Measurements from ENCODE around the gene TEX52. TPM values are rescaled to one million over a fixed set of nuclear protein-coding genes. Genes with fewer than 3 reads are reported as not detected.

The TEX52 gene
- total RNA-seq, 6 experiments from 2014 or later: not detected

DNA sequence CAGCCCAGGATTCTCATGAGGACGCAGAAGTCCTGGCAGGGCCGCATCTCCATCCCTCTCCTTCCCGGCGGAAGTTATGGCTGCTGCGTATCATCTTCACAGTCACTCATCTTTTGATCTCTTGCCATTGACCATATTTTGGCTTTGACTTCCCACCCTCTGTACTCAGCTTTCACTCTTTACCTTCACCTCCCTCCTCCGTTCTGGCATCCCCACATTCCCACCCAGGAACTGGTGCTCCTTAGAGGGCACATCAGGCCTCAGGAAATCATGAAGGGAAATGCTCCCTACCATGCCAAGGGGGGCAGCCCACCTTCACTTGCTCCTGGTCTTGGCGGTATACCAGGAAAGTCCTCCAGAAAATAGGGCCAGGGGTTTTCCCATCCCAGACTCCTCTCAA is 1.3 kb downstream of the TEX52 start:
- no peak for DNase-seq
- no peaks in the 10 kb centered on the region for H3K9me3 Mint-ChIP-seq

GRCh38 chr12:2854669-2855453 is 2.0 kb downstream of the TEX52 start:
- Mint-ChIP-seq H3K9me3 (no peaks in the 10 kb centered on the region), H3K27me3 (ENCODE audit: insufficient read depth) (peaks cover 3% of the 10 kb centered on the region), H3K4me3 (no peak overlapping the region), H3K36me3 (ENCODE audit: low read depth) (peaks cover 5% of the 10 kb centered on the region; the same call in 1 of the 2 replicates), H3K27ac (no peak overlapping the region), H3K4me1 (ENCODE audit: low read depth) (peaks cover 13% of the 10 kb centered on the region)
- TF ChIP-seq CTCF (IDR thresholded peaks at IDR 0.05): no peak
- DNase-seq: no peak

More for the DNA sequence above, 1.3 kb downstream of the TEX52 start:
- TF ChIP-seq CTCF (IDR thresholded peaks at IDR 0.05): no peak
- Mint-ChIP-seq H3K27ac (no peak overlapping the region), H3K4me1 (ENCODE audit: low read depth) (peaks cover 11% of the 10 kb centered on the region), H3K27me3 (ENCODE audit: insufficient read depth) (peaks cover 6% of the 10 kb centered on the region), H3K4me3 (no peak overlapping the region), H3K36me3 (ENCODE audit: low read depth) (peaks cover 10% of the 10 kb centered on the region; the same call in 1 of the 2 replicates)

DNA sequence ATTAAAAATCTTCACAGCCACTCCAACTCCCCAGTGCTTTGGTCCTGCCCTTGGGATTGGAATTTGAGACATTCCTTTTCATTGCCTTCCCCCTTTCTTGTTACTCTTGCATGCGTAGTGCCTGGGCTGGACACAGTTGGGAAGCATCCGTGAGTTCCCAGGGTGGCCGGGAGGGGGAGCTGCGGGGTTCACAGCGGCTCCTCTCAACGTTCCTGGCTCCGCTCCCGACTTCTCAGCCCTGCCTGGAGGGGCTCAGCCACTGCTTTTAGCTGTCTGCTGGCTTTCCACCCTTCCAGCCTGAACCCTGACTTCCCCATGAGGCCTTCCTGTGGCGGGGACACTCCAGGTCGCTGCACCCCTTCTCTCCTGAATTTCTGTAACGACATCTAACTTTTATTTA is 3.2 kb downstream of the TEX52 start:
- TF ChIP-seq CTCF (IDR thresholded peaks at IDR 0.05): peak; percentile 88
- H3K36me3 Mint-ChIP-seq (ENCODE audit: low read depth): no peaks in the 10 kb centered on the region; the same call in 1 of the 2 replicates
- H3K4me3 Mint-ChIP-seq: no peak overlapping the region
- no peak overlapping the region for H3K27ac Mint-ChIP-seq
- DNase-seq: peak; percentile 56
- H3K27me3 Mint-ChIP-seq (ENCODE audit: insufficient read depth): peaks cover 6% of the 10 kb centered on the region
- peaks cover 19% of the 10 kb centered on the region for H3K4me1 Mint-ChIP-seq (ENCODE audit: low read depth)
- H3K9me3 Mint-ChIP-seq: no peaks in the 10 kb centered on the region

DNA sequence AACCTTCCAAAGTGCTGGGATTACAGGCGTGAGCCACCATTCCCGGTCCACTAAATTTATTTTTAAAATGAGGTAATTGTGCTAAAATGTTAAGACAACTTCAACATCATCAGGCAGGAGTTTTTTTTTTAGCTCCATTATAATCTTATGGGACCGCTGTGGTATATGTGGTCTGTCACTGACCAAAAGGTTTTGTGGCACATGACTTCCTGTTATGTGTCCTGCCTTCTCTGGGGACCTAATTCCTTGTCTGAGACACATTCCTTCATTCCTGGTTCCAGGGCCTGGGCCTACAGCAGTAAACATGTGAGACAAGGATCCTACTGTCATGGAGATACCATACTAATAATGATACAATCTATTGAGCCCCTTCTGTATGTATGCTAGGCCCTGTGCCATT is 4.9 kb downstream of the TEX52 start:
- Mint-ChIP-seq H3K36me3 (ENCODE audit: low read depth) (no peaks in the 10 kb centered on the region), H3K9me3 (no peaks in the 10 kb centered on the region), H3K4me1 (ENCODE audit: low read depth) (peaks cover 19% of the 10 kb centered on the region), H3K27me3 (ENCODE audit: insufficient read depth) (peaks cover 6% of the 10 kb centered on the region), H3K27ac (no peak overlapping the region; the same call in 1 of the 2 replicates), H3K4me3 (no peak overlapping the region)
- TF ChIP-seq CTCF (IDR thresholded peaks at IDR 0.05): no peak
- DNase-seq: no peak

DNA sequence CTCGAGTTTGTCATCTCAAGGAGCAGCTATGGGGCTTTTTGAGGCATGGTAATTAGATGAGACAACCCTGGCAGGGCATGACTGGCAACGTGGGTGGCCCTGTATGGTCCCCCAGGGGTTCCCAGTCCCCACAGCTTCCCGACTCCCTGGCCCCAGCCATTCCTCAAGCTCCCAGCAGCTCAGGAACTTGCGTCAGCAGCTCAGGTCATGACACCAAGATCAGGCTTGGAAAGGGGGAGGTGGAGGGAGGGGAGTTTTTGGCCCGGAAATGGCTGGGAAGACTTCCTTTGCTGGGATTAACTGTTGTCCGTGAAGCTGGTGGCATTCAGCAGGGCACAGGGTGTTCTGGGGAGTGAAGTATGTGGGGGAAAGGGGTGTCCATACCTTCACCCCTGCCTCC is 11.6 kb downstream of the TEX52 start:
- Mint-ChIP-seq H3K27ac (peak overlapping the region; percentile 42), H3K4me1 (ENCODE audit: low read depth) (peaks cover 22% of the 10 kb centered on the region), H3K9me3 (no peaks in the 10 kb centered on the region), H3K36me3 (ENCODE audit: low read depth) (0 out of 2 replicates have a peak, but pooled peaks cover 4% of the 10 kb centered on the region), H3K27me3 (ENCODE audit: insufficient read depth) (peaks cover 4% of the 10 kb centered on the region), H3K4me3 (no peak overlapping the region)
- DNase-seq: peak; percentile 19
- no peak for TF ChIP-seq CTCF (IDR thresholded peaks at IDR 0.05)

All from HFFc6 (cell line).